Astrocyte (in vitro differentiated cells and primary cell): ENCODE measurements around the gene PSMD9. TPM values are rescaled to one million over a fixed set of nuclear protein-coding genes. Genes with fewer than 3 reads are reported as not detected.
A peak's percentile ranks its signal among the peaks of the same experiment; 100 is the strongest.
"Not testable (repeated sequence)": the region's sequence is repeated elsewhere in the genome, so short reads cannot be mapped to it uniquely, and the experiment has no call there.

ENCODE experiments used
- DNase-seq: peaks from one replicate; pipeline ENCODE4 v3.0.0-alpha.2; 2010; ENCODE audit warnings: low read depth
- FAIRE-seq: peaks from 2 replicates; lab custom pipeline; 2011; peaks lifted over from hg19 to GRCh38; lab: Jason Lieb, UNC
- H2AFZ ChIP-seq: 2 replicates; pipeline ENCODE4 v1.6.0; 2012; ENCODE audit warnings: low read depth, low read length, inconsistent platforms
- H3K27ac ChIP-seq: 2 replicates; pipeline ENCODE4 v1.5.1; 2011; ENCODE audit warnings: low read depth, low read length, inconsistent platforms
- H3K27me3 ChIP-seq: 2 replicates; pipeline ENCODE4 v1.6.0; 2011; ENCODE audit warnings: low read length, inconsistent platforms; ENCODE audit not compliant: insufficient read depth
- H3K36me3 ChIP-seq: 2 replicates; pipeline ENCODE4 v1.5.1; 2011; ENCODE audit warnings: low read length, inconsistent platforms; ENCODE audit not compliant: insufficient read depth
- H3K4me1 ChIP-seq: 2 replicates; pipeline ENCODE4 v1.5.1; 2011; ENCODE audit warnings: low read length, inconsistent platforms; ENCODE audit not compliant: insufficient read depth
- H3K4me2 ChIP-seq: 2 replicates; pipeline ENCODE4 v1.6.0; 2012; ENCODE audit warnings: low read length, inconsistent platforms
- H3K4me3 ChIP-seq: 2 replicates; pipeline ENCODE4 v1.5.1; 2011; ENCODE audit warnings: low read depth, mild to moderate bottlenecking, low read length, inconsistent platforms; ENCODE audit not compliant: insufficient read depth
- H3K79me2 ChIP-seq: 2 replicates; pipeline ENCODE4 v1.6.0; 2012; ENCODE audit warnings: mild to moderate bottlenecking, low read length, inconsistent platforms; ENCODE audit not compliant: insufficient read depth
- H3K9ac ChIP-seq: 2 replicates; pipeline ENCODE4 v1.6.0; 2012; ENCODE audit warnings: mild to moderate bottlenecking, low read length, inconsistent platforms
- H3K9me3 ChIP-seq: 2 replicates; pipeline ENCODE4 v1.5.1; 2012; ENCODE audit warnings: low read depth, mild to moderate bottlenecking, low read length, inconsistent platforms; ENCODE audit not compliant: insufficient read depth
- H4K20me1 ChIP-seq: 2 replicates; pipeline ENCODE4 v1.6.0; 2012; ENCODE audit warnings: low read length, inconsistent platforms; ENCODE audit not compliant: insufficient read depth
- H3K27ac Mint-ChIP-seq: one replicate; pipeline ENCODE4 v1.8.0; 2021; ENCODE audit warnings: mild to moderate bottlenecking, mixed read lengths; ENCODE audit not compliant: unreplicated experiment
- H3K27me3 Mint-ChIP-seq: one replicate; pipeline ENCODE4 v1.8.0; 2021; ENCODE audit warnings: low read depth, mixed read lengths; ENCODE audit not compliant: unreplicated experiment
- H3K36me3 Mint-ChIP-seq: one replicate; pipeline ENCODE4 v1.8.0; 2021; ENCODE audit warnings: low read depth, mixed read lengths; ENCODE audit not compliant: unreplicated experiment
- H3K4me1 Mint-ChIP-seq: one replicate; pipeline ENCODE4 v1.8.0; 2021; ENCODE audit warnings: low read depth, mixed read lengths; ENCODE audit not compliant: unreplicated experiment
- H3K4me3 Mint-ChIP-seq: one replicate; pipeline ENCODE4 v1.8.0; 2021; ENCODE audit warnings: mild to moderate bottlenecking, moderate library complexity, mixed read lengths; ENCODE audit not compliant: unreplicated experiment
- H3K9me3 Mint-ChIP-seq: one replicate; pipeline ENCODE4 v1.8.0; 2021; ENCODE audit warnings: mild to moderate bottlenecking, mixed read lengths; ENCODE audit not compliant: unreplicated experiment
- EZH2 ChIP-seq: IDR thresholded peaks from 2 replicates; pipeline ENCODE4 v1.6.1; 2012; ENCODE audit warnings: mild to moderate bottlenecking, low read length, inconsistent platforms; ENCODE audit not compliant: insufficient read depth
- total RNA-seq: library from RNA; stranded (reverse); gene quantifications from 2 replicates; pipeline ENCODE4 v1.2.1, GENCODE V29; 2021
- TF ChIP-seq, protein P1 (sequence below): IDR thresholded peaks from 2 replicates; pipeline ENCODE4 v1.5.1; 2011; ENCODE audit warnings: low read depth, mild to moderate bottlenecking, inconsistent platforms, low read length, moderate library complexity; ENCODE audit not compliant: insufficient read depth

Gene PSMD9
- total RNA-seq, 1 donor from 2014 or later, result 63.4 TPM

DNA sequence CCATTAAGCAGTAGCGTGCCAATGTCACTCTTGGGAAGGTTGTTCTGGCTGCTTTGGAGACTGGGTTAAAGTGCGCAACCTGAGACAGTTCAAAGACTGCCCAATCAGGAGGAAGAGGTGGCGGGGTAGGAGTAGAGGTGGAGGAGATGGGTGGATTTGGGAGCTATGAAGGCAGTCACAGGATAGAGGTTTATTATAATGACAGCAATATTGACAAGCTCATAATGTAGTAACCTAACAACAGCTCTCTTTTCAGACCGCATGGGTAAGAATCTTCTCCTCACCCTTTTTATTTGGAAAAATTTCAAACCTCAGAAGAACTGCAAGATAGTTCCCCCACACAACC lies 5.3 kb upstream of the PSMD9 start:
- H3K4me1 Mint-ChIP-seq, result no peaks in the 10 kb centered on the region
- Histone ChIP-seq H3K79me2 (no peaks in the 10 kb centered on the region), H3K4me2 (no peak overlapping the region), H3K27me3 (no peaks in the 10 kb centered on the region), H3K4me3 (no peak overlapping the region), H3K36me3 (no peaks in the 10 kb centered on the region), H3K9ac (no peak overlapping the region), H4K20me1 (no peaks in the 10 kb centered on the region), H2AFZ (peak overlapping the region; percentile 26), H3K4me1 (no peaks in the 10 kb centered on the region), H3K9me3 (no peaks in the 10 kb centered on the region), H3K27ac (no peak overlapping the region)
- H3K9me3 Mint-ChIP-seq, result no peaks in the 10 kb centered on the region
- no peak overlapping the region for H3K27ac Mint-ChIP-seq
- no peaks in the 10 kb centered on the region for H3K27me3 Mint-ChIP-seq
- no peak overlapping the region for H3K4me3 Mint-ChIP-seq
- DNase-seq (no peak), FAIRE-seq (no peak)
- TF ChIP-seq, protein P1, sequence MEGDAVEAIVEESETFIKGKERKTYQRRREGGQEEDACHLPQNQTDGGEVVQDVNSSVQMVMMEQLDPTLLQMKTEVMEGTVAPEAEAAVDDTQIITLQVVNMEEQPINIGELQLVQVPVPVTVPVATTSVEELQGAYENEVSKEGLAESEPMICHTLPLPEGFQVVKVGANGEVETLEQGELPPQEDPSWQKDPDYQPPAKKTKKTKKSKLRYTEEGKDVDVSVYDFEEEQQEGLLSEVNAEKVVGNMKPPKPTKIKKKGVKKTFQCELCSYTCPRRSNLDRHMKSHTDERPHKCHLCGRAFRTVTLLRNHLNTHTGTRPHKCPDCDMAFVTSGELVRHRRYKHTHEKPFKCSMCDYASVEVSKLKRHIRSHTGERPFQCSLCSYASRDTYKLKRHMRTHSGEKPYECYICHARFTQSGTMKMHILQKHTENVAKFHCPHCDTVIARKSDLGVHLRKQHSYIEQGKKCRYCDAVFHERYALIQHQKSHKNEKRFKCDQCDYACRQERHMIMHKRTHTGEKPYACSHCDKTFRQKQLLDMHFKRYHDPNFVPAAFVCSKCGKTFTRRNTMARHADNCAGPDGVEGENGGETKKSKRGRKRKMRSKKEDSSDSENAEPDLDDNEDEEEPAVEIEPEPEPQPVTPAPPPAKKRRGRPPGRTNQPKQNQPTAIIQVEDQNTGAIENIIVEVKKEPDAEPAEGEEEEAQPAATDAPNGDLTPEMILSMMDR, result no peak
- no peak for TF ChIP-seq EZH2
- no peaks in the 10 kb centered on the region for H3K36me3 Mint-ChIP-seq

DNA sequence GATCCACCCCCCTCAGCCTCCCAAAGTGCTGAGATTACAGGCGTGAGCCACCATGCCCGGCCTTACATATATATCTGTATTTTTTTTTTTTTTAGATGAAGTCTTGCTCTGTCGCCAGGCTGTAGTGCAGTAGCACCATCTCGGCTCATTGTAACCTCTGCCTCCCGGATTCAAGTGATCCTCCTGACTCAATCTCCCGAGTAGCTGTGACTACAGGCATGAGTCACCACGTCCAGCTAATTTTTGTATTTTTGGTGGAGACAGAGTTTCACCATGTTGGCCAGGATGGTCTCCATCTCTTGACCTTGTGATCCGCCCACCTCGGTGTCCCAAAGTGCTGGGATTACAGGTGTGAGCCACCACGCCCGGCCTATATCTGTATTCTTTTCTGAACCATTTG lies 3.5 kb upstream of the PSMD9 start:
- H3K9me3 ChIP-seq, H3K4me1 Mint-ChIP-seq, H3K36me3 Mint-ChIP-seq, H2AFZ ChIP-seq, FAIRE-seq, H3K9me3 Mint-ChIP-seq, H3K27me3 Mint-ChIP-seq, H3K4me3 Mint-ChIP-seq, H3K9ac ChIP-seq, H3K27ac ChIP-seq, H3K36me3 ChIP-seq, H3K27ac Mint-ChIP-seq, H3K4me3 ChIP-seq, H3K27me3 ChIP-seq, H3K4me2 ChIP-seq, H3K4me1 ChIP-seq: not testable (repeated sequence)
- DNase-seq, result peak; percentile 19
- Histone ChIP-seq H4K20me1 (peaks cover 11% of the 10 kb centered on the region), H3K79me2 (peaks cover 16% of the 10 kb centered on the region)

DNA sequence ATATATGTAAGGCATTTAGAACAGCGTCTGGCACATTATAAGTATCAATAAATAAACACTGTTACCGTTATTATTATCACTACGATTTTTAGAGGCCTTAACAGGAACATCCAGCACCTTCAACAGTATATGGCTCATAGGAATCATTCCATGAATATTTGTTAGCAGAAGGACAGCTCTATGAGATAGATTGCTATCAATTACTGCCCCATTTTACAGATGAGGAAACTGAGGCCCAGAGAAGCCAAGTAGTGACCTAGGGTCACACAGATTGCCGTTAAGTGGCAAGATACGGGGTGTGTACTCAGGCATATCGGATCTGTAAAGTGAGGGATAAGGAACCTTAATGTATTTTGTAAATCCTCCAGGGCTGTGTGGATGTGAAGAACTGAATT lies 510 bp upstream of the PSMD9 start:
- Histone ChIP-seq H2AFZ (peak overlapping the region; percentile 80), H3K27ac (peak overlapping the region; percentile 20), H4K20me1 (peaks cover 18% of the 10 kb centered on the region), H3K9me3 (no peaks in the 10 kb centered on the region), H3K4me3 (peak overlapping the region; percentile 92), H3K4me1 (peaks cover 9% of the 10 kb centered on the region), H3K36me3 (no peaks in the 10 kb centered on the region), H3K79me2 (peaks cover 38% of the 10 kb centered on the region), H3K4me2 (peak overlapping the region; percentile 91), H3K27me3 (no peaks in the 10 kb centered on the region), H3K9ac (peak overlapping the region; percentile 96)
- Mint-ChIP-seq H3K36me3 (peaks cover 3% of the 10 kb centered on the region), H3K4me3 (peak overlapping the region; percentile 97), H3K27me3 (no peaks in the 10 kb centered on the region), H3K9me3 (no peaks in the 10 kb centered on the region), H3K27ac (peak overlapping the region; percentile 97), H3K4me1 (peaks cover 5% of the 10 kb centered on the region)
- DNase-seq (no peak), FAIRE-seq (no peak)
- TF ChIP-seq EZH2, result no peak
- TF ChIP-seq, protein P1, result no peak
